HL-60 (cell line): ENCODE measurements around the gene B3GALT5.

Experiments used
- DNase-seq, 2 experiments: peaks; one replicate each; pipeline ENCODE4 v3.0.0-alpha.2; 2010 to 2020; ENCODE audit warnings: low read depth in 1 of 2, low spot score in 1 of 2
- H3K27ac ChIP-seq: fragments of 250-450 bp; sonication (Bioruptor Pico); replicated peaks from 2 replicates; pipeline ENCODE4 v1.5.1; 2020; ENCODE audit warnings: mild to moderate bottlenecking, moderate library complexity
- H3K27me3 ChIP-seq: fragments of 250-450 bp; sonication (Bioruptor Pico); 2 replicates; pipeline ENCODE4 v1.5.1; 2021; ENCODE audit warnings: mild to moderate bottlenecking, moderate library complexity; ENCODE audit not compliant: insufficient read depth, poor library complexity, severe bottlenecking
- H3K4me3 ChIP-seq: replicated peaks from 2 replicates; pipeline ENCODE4 v1.5.1; 2011; ENCODE audit warnings: mild to moderate bottlenecking, control low read depth, low read length; ENCODE audit not compliant: insufficient read depth
- GABPA ChIP-seq: IDR thresholded peaks from 2 replicates; pipeline ENCODE4 v1.6.1; 2012; ENCODE audit warnings: low read depth
- POLR2AphosphoS5 ChIP-seq: IDR thresholded peaks from 2 replicates; pipeline ENCODE4 v1.6.1; 2012; ENCODE audit warnings: low read depth
- SPI1 ChIP-seq: IDR thresholded peaks from 2 replicates; pipeline ENCODE4 v1.6.1; 2012; ENCODE audit warnings: low read depth, mild to moderate bottlenecking, borderline replicate concordance
- TF ChIP-seq, protein P1 (sequence below): IDR thresholded peaks from 2 replicates; pipeline ENCODE4 v1.6.1; 2012; ENCODE audit warnings: low read depth; ENCODE audit not compliant: insufficient replicate concordance
- TF ChIP-seq, protein P2 (sequence below): IDR thresholded peaks from one replicate; pipeline ENCODE4 v1.5.1; 2011; ENCODE audit warnings: low read length, control low read depth, inconsistent platforms; ENCODE audit not compliant: insufficient read depth

B3GALT5 gene

DNA sequence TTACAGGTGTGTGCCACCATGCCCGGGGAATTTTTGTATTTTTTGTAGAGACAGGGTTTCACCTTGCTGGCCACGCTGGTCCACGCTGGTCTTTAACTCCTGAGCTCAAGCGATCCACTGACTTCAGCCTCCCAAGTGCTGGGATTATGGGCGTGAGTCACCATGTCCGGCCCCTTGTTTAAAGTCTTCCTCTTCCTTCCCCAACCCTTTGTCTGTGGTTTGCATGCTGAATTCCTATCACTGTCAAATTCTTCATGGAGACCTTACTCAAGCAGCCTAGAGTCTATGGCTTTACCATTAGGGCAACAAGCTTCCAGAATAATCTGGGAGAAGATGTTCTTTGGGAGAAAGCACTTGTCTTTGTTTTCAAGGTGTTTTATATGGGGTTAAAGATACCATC lies 34.7 kb downstream of the B3GALT5 start:
- TF ChIP-seq, protein P1, sequence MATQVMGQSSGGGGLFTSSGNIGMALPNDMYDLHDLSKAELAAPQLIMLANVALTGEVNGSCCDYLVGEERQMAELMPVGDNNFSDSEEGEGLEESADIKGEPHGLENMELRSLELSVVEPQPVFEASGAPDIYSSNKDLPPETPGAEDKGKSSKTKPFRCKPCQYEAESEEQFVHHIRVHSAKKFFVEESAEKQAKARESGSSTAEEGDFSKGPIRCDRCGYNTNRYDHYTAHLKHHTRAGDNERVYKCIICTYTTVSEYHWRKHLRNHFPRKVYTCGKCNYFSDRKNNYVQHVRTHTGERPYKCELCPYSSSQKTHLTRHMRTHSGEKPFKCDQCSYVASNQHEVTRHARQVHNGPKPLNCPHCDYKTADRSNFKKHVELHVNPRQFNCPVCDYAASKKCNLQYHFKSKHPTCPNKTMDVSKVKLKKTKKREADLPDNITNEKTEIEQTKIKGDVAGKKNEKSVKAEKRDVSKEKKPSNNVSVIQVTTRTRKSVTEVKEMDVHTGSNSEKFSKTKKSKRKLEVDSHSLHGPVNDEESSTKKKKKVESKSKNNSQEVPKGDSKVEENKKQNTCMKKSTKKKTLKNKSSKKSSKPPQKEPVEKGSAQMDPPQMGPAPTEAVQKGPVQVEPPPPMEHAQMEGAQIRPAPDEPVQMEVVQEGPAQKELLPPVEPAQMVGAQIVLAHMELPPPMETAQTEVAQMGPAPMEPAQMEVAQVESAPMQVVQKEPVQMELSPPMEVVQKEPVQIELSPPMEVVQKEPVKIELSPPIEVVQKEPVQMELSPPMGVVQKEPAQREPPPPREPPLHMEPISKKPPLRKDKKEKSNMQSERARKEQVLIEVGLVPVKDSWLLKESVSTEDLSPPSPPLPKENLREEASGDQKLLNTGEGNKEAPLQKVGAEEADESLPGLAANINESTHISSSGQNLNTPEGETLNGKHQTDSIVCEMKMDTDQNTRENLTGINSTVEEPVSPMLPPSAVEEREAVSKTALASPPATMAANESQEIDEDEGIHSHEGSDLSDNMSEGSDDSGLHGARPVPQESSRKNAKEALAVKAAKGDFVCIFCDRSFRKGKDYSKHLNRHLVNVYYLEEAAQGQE = no peak
- no peak for TF ChIP-seq SPI1
- TF ChIP-seq GABPA = no peak
- TF ChIP-seq, protein P2, sequence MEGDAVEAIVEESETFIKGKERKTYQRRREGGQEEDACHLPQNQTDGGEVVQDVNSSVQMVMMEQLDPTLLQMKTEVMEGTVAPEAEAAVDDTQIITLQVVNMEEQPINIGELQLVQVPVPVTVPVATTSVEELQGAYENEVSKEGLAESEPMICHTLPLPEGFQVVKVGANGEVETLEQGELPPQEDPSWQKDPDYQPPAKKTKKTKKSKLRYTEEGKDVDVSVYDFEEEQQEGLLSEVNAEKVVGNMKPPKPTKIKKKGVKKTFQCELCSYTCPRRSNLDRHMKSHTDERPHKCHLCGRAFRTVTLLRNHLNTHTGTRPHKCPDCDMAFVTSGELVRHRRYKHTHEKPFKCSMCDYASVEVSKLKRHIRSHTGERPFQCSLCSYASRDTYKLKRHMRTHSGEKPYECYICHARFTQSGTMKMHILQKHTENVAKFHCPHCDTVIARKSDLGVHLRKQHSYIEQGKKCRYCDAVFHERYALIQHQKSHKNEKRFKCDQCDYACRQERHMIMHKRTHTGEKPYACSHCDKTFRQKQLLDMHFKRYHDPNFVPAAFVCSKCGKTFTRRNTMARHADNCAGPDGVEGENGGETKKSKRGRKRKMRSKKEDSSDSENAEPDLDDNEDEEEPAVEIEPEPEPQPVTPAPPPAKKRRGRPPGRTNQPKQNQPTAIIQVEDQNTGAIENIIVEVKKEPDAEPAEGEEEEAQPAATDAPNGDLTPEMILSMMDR = no peak
- no peak for TF ChIP-seq POLR2AphosphoS5
- DNase-seq = no peak
- no peak overlapping the region for H3K4me3 ChIP-seq

GRCh38 chr21:39648879-39649278 lies 36.1 kb downstream of the B3GALT5 start:
- no peaks in the 10 kb centered on the region for H3K27me3 ChIP-seq
- TF ChIP-seq POLR2AphosphoS5 = no peak
- no peak for TF ChIP-seq SPI1
- TF ChIP-seq, protein P1 = no peak
- no peak for TF ChIP-seq GABPA
- TF ChIP-seq, protein P2 = no peak
- no peak for DNase-seq

More for the DNA sequence above, 34.7 kb downstream of the B3GALT5 start:
- no peaks in the 10 kb centered on the region for H3K27me3 ChIP-seq
- no peak overlapping the region for H3K27ac ChIP-seq

DNA sequence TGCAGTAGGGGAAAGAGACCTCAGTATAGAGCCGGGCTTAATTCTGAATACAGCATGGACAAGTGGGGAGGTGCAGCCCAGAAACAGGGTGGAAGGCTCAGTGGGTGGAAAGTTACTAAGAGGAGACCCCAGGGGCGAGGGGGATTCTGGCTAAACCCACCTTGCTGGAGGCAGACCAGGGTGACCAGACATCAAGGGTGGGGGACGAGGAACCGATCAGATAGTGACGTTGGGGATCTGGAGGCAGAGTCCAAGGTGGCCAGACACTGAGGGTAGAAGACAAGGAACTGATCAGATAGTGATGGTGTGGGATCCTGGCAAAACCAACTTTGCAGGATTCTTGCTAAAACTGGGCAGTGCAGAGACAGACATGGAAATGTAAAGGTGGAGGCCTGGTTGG lies 36.8 kb downstream of the B3GALT5 start:
- H3K4me3 ChIP-seq = no peak overlapping the region
- H3K27me3 ChIP-seq = no peaks in the 10 kb centered on the region
- DNase-seq = no peak
- H3K27ac ChIP-seq = no peak overlapping the region
- TF ChIP-seq POLR2AphosphoS5 (no peak), SPI1 (no peak), GABPA (no peak)
- TF ChIP-seq, protein P2 = no peak
- TF ChIP-seq, protein P1 = no peak

More at GRCh38 chr21:39648879-39649278, 36.1 kb downstream of the B3GALT5 start:
- Histone ChIP-seq H3K27ac (no peak overlapping the region), H3K4me3 (no peak overlapping the region)
